Measurements from ENCODE around the gene RAB11FIP3.

The RAB11FIP3 gene

DNA sequence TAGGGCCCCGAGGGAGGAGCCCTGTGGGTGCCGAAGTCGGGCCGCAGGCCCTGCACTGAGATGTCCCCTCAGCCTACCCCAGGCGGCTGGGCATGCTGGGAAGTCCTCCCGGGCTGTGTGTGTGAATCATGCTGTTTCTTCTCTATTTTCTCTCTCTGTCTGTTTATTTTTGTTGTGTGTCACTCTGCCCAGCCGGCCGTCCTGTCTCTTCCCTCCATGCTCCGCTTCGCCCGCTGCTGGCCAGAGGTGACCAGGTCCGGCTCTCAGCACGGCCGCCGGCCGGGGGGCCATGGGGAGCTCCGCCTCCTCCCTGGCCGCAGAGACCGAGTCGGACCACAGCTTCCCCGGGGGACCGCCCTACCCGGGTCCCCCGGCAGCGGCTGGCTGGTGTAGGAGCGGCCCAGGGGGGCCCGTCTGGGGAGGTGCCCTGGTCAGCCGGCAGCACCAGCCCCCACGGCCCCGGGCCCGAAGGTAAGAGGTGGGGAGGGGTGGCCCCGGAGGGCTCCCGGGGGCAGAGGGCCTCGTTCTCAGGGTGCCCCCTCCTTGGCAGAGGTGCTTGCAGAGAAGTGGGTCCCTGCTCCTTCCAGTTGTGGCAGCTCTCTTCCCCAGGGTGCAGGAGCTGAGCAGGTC, 114.6 kb downstream of the RAB11FIP3 start:
- Histone ChIP-seq H3F3A (ENCODE audit: insufficient read depth, low read length) (no peaks in the 10 kb centered on the region), H3K9me3 (replicated peaks; ENCODE audit: insufficient read depth, low read length) (no peaks in the 10 kb centered on the region), H3K27me3 (replicated peaks; ENCODE audit: insufficient read depth, low read length) (no peaks in the 10 kb centered on the region), H3K79me2 (ENCODE audit: low read length) (peaks cover 86% of the 10 kb centered on the region), H3K9me2 (replicated peaks; ENCODE audit: insufficient read depth, low read length) (no peaks in the 10 kb centered on the region), H2AFZ (ENCODE audit: low read length) (no peak overlapping the region), H3K9ac (ENCODE audit: low read length) (no peak overlapping the region), H3K27ac (ENCODE audit: low read length) (no peak overlapping the region), H3K4me2 (ENCODE audit: low read depth, low read length) (no peak overlapping the region), H4K20me1 (ENCODE audit: insufficient read depth, low read length) (no peaks in the 10 kb centered on the region), H3K4me1 (ENCODE audit: low read length) (no peaks in the 10 kb centered on the region), H3K36me3 (replicated peaks; ENCODE audit: insufficient read depth, low read length) (no peaks in the 10 kb centered on the region), H3K4me3 (ENCODE audit: low read length) (no peak overlapping the region)
- no peak for DNase-seq
- TF ChIP-seq EZH2phosphoT487 (IDR thresholded peaks at IDR 0.05; ENCODE audit: low read length) (no peak), EZH2 (optimal IDR thresholded peaks at IDR 0.05; ENCODE audit: low read depth, low read length) (no peak)
- TF ChIP-seq, protein P1, sequence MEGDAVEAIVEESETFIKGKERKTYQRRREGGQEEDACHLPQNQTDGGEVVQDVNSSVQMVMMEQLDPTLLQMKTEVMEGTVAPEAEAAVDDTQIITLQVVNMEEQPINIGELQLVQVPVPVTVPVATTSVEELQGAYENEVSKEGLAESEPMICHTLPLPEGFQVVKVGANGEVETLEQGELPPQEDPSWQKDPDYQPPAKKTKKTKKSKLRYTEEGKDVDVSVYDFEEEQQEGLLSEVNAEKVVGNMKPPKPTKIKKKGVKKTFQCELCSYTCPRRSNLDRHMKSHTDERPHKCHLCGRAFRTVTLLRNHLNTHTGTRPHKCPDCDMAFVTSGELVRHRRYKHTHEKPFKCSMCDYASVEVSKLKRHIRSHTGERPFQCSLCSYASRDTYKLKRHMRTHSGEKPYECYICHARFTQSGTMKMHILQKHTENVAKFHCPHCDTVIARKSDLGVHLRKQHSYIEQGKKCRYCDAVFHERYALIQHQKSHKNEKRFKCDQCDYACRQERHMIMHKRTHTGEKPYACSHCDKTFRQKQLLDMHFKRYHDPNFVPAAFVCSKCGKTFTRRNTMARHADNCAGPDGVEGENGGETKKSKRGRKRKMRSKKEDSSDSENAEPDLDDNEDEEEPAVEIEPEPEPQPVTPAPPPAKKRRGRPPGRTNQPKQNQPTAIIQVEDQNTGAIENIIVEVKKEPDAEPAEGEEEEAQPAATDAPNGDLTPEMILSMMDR (IDR thresholded peaks at IDR 0.05; ENCODE audit: low read length): no peak

DNA sequence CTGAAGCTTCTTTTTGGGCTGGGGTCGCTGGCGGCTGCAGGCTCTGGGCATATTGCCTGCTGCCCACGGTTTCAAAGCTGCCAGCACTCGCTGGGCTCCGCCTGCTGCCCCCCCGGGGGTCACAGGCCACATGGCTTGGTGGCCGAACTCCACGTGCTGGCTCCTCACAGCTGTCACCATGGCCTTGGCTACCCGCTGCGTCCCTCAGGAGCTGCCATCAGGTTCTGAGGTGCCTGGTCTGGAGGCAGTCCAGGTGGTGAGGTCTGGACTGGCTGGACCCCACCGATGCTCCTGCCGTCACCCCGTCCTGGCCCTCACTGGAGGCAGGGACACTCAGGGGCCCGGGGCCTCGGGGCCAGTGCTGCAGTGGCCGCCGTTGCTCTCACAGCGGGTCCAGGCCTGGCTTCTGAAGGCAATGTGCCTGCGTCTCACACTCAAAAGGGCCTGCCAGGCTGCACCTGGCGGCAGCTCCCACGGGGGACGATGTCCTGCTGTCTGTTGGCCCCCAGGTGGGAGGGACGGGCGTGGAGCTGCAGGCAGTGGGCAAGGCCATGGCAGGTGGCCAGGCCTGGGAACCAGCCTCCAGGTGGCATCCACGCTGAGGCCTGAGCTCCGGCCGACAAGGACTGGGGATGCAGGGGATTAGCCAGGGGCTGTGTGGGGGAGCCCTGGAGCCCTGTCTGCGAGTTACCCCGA, 115.3 kb downstream of the RAB11FIP3 start:
- Histone ChIP-seq H4K20me1 (ENCODE audit: insufficient read depth, low read length) (no peaks in the 10 kb centered on the region), H3K9me3 (replicated peaks; ENCODE audit: insufficient read depth, low read length) (no peaks in the 10 kb centered on the region), H3K36me3 (replicated peaks; ENCODE audit: insufficient read depth, low read length) (no peaks in the 10 kb centered on the region), H3K4me3 (ENCODE audit: low read length) (no peak overlapping the region), H3K9me2 (replicated peaks; ENCODE audit: insufficient read depth, low read length) (no peaks in the 10 kb centered on the region), H3K4me2 (ENCODE audit: low read depth, low read length) (no peak overlapping the region), H3K79me2 (ENCODE audit: low read length) (peaks cover 84% of the 10 kb centered on the region), H2AFZ (ENCODE audit: low read length) (no peak overlapping the region), H3K9ac (ENCODE audit: low read length) (no peak overlapping the region), H3K27me3 (replicated peaks; ENCODE audit: insufficient read depth, low read length) (no peaks in the 10 kb centered on the region), H3K4me1 (ENCODE audit: low read length) (no peaks in the 10 kb centered on the region), H3K27ac (ENCODE audit: low read length) (no peak overlapping the region), H3F3A (ENCODE audit: insufficient read depth, low read length) (no peaks in the 10 kb centered on the region)
- no peak for TF ChIP-seq EZH2 (optimal IDR thresholded peaks at IDR 0.05; ENCODE audit: low read depth, low read length)
- TF ChIP-seq EZH2phosphoT487 (IDR thresholded peaks at IDR 0.05; ENCODE audit: low read length): no peak
- TF ChIP-seq, protein P1 (IDR thresholded peaks at IDR 0.05; ENCODE audit: low read length): no peak
- DNase-seq: no peak

DNA sequence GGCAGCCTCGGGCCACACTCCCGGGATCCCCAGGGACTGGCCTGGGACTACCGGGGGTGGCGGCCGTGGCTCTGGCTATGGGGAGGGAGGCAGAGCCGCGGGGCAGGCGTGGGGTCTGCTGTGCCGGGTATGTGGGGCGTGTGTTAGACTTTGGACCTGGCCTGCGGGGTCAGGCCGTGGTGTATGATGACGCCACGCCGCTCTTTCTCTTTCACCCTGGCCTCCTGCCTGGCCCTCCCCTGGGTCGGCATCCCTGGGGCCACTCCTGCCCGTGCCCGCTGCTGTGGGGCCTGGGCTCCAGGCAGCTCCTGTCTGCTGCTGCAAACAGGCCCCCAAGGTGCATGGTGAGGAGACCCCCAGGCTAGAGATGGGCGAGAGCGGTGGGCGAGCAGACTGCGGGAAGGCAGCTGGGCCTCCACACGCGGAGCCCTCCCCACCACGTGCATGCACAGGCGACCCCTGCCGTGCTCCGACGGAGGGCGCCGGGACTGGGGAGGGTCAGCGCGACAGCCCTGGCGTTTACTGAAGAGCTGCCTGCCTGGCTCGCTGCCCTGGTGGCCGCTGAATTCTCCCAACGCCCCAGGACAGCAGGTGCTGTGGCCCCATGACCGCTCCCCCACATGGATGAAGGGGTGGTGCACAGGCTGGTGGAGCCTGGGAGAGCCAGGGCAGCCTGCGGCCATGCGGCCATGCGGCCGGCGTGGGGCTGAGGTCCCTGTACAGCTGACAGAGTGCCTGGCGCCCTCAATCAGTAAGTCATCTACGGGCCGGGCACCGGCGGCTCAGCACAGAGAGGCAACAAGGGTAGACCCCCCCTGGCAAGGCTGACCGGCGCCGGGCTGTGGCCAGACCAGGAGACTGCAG, 118.1 kb downstream of the RAB11FIP3 start:
- no peak for DNase-seq
- no peak for TF ChIP-seq EZH2phosphoT487 (IDR thresholded peaks at IDR 0.05; ENCODE audit: low read length)
- TF ChIP-seq, protein P1 (IDR thresholded peaks at IDR 0.05; ENCODE audit: low read length): no peak
- no peak for TF ChIP-seq EZH2 (optimal IDR thresholded peaks at IDR 0.05; ENCODE audit: low read depth, low read length)
- H3F3A ChIP-seq (ENCODE audit: insufficient read depth, low read length): no peaks in the 10 kb centered on the region
- no peaks in the 10 kb centered on the region for H4K20me1 ChIP-seq (ENCODE audit: insufficient read depth, low read length)
- H3K27ac ChIP-seq (ENCODE audit: low read length): no peak overlapping the region
- no peak overlapping the region for H3K4me3 ChIP-seq (ENCODE audit: low read length)
- H3K27me3 ChIP-seq (replicated peaks; ENCODE audit: insufficient read depth, low read length): no peaks in the 10 kb centered on the region
- H3K4me1 ChIP-seq (ENCODE audit: low read length): no peaks in the 10 kb centered on the region
- no peaks in the 10 kb centered on the region for H3K9me3 ChIP-seq (replicated peaks; ENCODE audit: insufficient read depth, low read length)
- H3K36me3 ChIP-seq (replicated peaks; ENCODE audit: insufficient read depth, low read length): no peaks in the 10 kb centered on the region
- H3K9ac ChIP-seq (ENCODE audit: low read length): no peak overlapping the region
- H3K9me2 ChIP-seq (replicated peaks; ENCODE audit: insufficient read depth, low read length): no peaks in the 10 kb centered on the region
- H3K79me2 ChIP-seq (ENCODE audit: low read length): peaks cover 63% of the 10 kb centered on the region
- H2AFZ ChIP-seq (ENCODE audit: low read length): no peak overlapping the region
- H3K4me2 ChIP-seq (ENCODE audit: low read depth, low read length): no peak overlapping the region
